ENCODE data around the gene AUTS2.

Gene AUTS2

GRCh38 chr7:70556761-70557160, 958.5 kb downstream of the AUTS2 start:
- no peak for DNase-seq (ENCODE audit: low read depth)

- DNase-seq (ENCODE audit: low read depth): no peak
Measured at GRCh38 chr7:70557338-70557737, 959.1 kb downstream of the AUTS2 start.

- DNase-seq (ENCODE audit: low read depth): no peak
Measured at GRCh38 chr7:70559815-70560214, 961.5 kb downstream of the AUTS2 start.

- no peak for DNase-seq (ENCODE audit: low read depth)
Measured at GRCh38 chr7:70563960-70564359, 965.7 kb downstream of the AUTS2 start.

- DNase-seq (ENCODE audit: low read depth): no peak
Measured at GRCh38 chr7:70565721-70566370, 967.6 kb downstream of the AUTS2 start.

GRCh38 chr7:70566671-70567070, 968.4 kb downstream of the AUTS2 start:
- DNase-seq (ENCODE audit: low read depth): no peak

- DNase-seq (ENCODE audit: low read depth): no peak
Measured at GRCh38 chr7:70568674-70569334, 970.5 kb downstream of the AUTS2 start.

GRCh38 chr7:70569335-70569819, 971.1 kb downstream of the AUTS2 start:
- no peak for DNase-seq (ENCODE audit: low read depth)

GRCh38 chr7:70570029-70570428, 971.8 kb downstream of the AUTS2 start:
- DNase-seq (ENCODE audit: low read depth): no peak

- no peak for DNase-seq (ENCODE audit: low read depth)
Measured at GRCh38 chr7:70570961-70571360, 972.7 kb downstream of the AUTS2 start.

GRCh38 chr7:70571403-70571934, 973.2 kb downstream of the AUTS2 start:
- no peak for DNase-seq (ENCODE audit: low read depth)

GRCh38 chr7:70571961-70572360, 973.7 kb downstream of the AUTS2 start:
- no peak for DNase-seq (ENCODE audit: low read depth)

GRCh38 chr7:70572571-70572970, 974.3 kb downstream of the AUTS2 start:
- DNase-seq (ENCODE audit: low read depth): no peak

GRCh38 chr7:70573071-70573661, 974.9 kb downstream of the AUTS2 start:
- DNase-seq (ENCODE audit: low read depth): no peak

- no peak for DNase-seq (ENCODE audit: low read depth)
Measured at GRCh38 chr7:70573696-70574095, 975.4 kb downstream of the AUTS2 start.

GRCh38 chr7:70574314-70574834, 976.1 kb downstream of the AUTS2 start:
- no peak for DNase-seq (ENCODE audit: low read depth)

GRCh38 chr7:70574970-70575799, 976.9 kb downstream of the AUTS2 start:
- DNase-seq (ENCODE audit: low read depth): no peak

- DNase-seq (ENCODE audit: low read depth): no peak
Measured at GRCh38 chr7:70577078-70577477, 978.8 kb downstream of the AUTS2 start.

GRCh38 chr7:70578131-70578530, 979.9 kb downstream of the AUTS2 start:
- DNase-seq (ENCODE audit: low read depth): no peak

- no peak for DNase-seq (ENCODE audit: low read depth)
Measured at GRCh38 chr7:70579397-70580097, 981.3 kb downstream of the AUTS2 start.

GRCh38 chr7:70580161-70580560, 981.9 kb downstream of the AUTS2 start:
- no peak for DNase-seq (ENCODE audit: low read depth)
